Measurements from ENCODE around the gene PRKD1. TPM values are rescaled to one million over a fixed set of nuclear protein-coding genes. Genes with fewer than 3 reads are reported as not detected.

The PRKD1 gene
- total and polyA plus RNA-seq, 10 of the 15 experiments (the other 5 are each of a cell fraction or from before 2014, with no cell fraction given): 0.02 to 0.56 TPM; not detected in 8

- Histone ChIP-seq H3K79me2 (ENCODE audit: control insufficient read depth, insufficient read depth, low read length) (no peaks in the 10 kb centered on the region), H3K36me3 (ENCODE audit: control insufficient read depth in 2 of 2, insufficient read depth in 2 of 2, low read length in 1 of 2) (no peaks in the 10 kb centered on the region), H3K4me1 (ENCODE audit: control insufficient read depth, insufficient read depth, low read length) (no peaks in the 10 kb centered on the region), H4K20me1 (ENCODE audit: control insufficient read depth, insufficient read depth) (no peaks in the 10 kb centered on the region), H3K9me3 (replicated peaks; ENCODE audit: control insufficient read depth, insufficient read depth, low read length) (no peaks in the 10 kb centered on the region), H3K27ac (ENCODE audit: control insufficient read depth, insufficient read depth) (no peak overlapping the region), H3K27me3 (replicated peaks in 1 of 2; ENCODE audit: control insufficient read depth in 2 of 2, insufficient read depth in 2 of 2, low read length in 1 of 2) (no peaks in the 10 kb centered on the region), H3K9ac (ENCODE audit: control insufficient read depth, insufficient read depth, low read length) (no peak overlapping the region), H3K4me2 (ENCODE audit: control insufficient read depth, insufficient read depth) (no peak overlapping the region), H3K4me3 (no peak overlapping the region), H2AFZ (ENCODE audit: control insufficient read depth, low read depth, low read length) (no peak overlapping the region)
- RAD21 ChIA-PET (ENCODE audit: unreplicated experiment): no interaction called here
- CTCF ChIA-PET: no interaction called here
- FAIRE-seq: no peak
- 22% methylated on average over 5 of the region's 5 CpGs for WGBS (ENCODE audit: insufficient coverage, insufficient replicate concordance, low lambda C conversion rate, missing lambda C conversion rate)
- intact Hi-C loops (cut with micrococcal nuclease; ENCODE audit: unreplicated experiment): no loop called here
- no peak for ATAC-seq
- BruUV-seq (replicated peaks): no TSS peak
- in situ Hi-C loops (cut with MboI): no loop called here
- POLR2A ChIA-PET: no interaction called here
- DNase-seq (ENCODE audit: low read depth, low spot score): no peak
- SMC1A ChIA-PET (ENCODE audit: uncharacterized antibody, unreplicated experiment): no interaction called here
- TF ChIP-seq ATF7 (IDR thresholded peaks at IDR 0.05; ENCODE audit: low read depth): no peak
- no peak for TF ChIP-seq TCF3 (IDR thresholded peaks at IDR 0.05; ENCODE audit: borderline replicate concordance, insufficient read depth, low read depth, low read length)
- TF ChIP-seq KAT2A (conservative IDR thresholded peaks at IDR 0.05; ENCODE audit: control insufficient read depth, low read depth, low read length): no peak
- no peak for TF ChIP-seq ATF3 (IDR thresholded peaks at IDR 0.05; ENCODE audit: borderline replicate concordance, extremely low read depth, low read depth, low read length)
- no peak for TF ChIP-seq REST (IDR thresholded peaks at IDR 0.05; ENCODE audit: low read depth, low read length)
- no peak for TF ChIP-seq ZBTB11 (CRISPR knock-in tag; IDR thresholded peaks at IDR 0.05)
Observed at GRCh38 chr14:29821661-29822429, 105.8 kb downstream of the PRKD1 start.
